DMS53 treated with DMSO at 0.1 percent for 48 hours (cell line): ENCODE results near the gene PMM2.
"Not testable (repeated sequence)": the region's sequence is repeated elsewhere in the genome, so short reads cannot be mapped to it uniquely, and the experiment has no call there.

ENCODE experiments used
- DNase-seq: peaks from one replicate; lab custom pipeline; 2025; ENCODE audit not compliant: unreplicated experiment; lab: John Stamatoyannopoulos, UW

PMM2 gene

DNA sequence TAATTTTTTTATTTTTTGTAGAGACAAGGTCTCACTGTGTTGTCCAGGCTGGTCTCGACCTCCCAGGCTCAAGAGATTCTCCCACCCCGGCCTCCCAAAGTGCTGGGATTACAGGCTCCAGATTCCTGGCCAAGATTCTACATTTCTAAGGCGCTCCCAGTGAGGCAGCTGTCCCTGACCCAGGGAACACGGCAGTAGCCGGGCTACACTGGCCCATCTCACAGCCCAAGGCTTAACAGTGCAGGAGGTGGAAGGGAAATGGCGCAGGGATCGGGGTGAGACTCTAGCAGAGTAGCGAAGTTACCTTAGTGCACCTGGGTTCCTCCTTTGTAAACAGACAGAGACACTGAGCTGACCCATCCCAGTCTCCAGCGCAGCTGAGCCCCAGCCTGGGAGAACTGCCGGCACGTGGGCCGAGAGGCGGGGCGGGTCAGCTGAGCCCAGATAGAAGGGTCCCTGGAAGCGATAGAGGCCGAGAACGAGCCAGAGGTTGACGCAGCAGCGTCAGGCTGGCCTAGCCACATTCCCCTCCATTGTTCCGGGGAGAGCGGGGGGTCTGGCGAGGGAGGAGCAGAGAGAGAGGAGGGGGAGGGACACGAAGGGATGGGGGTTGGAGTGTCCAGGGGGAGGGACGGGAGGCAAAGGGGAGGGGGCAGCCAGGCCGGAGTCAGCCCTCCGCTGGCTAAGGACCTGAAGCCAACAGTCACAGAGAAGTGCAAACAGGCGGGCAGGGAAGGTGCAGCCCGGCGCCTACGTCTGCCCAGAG is 68.7 kb downstream of the PMM2 start:
- DNase-seq = no peak

DNA sequence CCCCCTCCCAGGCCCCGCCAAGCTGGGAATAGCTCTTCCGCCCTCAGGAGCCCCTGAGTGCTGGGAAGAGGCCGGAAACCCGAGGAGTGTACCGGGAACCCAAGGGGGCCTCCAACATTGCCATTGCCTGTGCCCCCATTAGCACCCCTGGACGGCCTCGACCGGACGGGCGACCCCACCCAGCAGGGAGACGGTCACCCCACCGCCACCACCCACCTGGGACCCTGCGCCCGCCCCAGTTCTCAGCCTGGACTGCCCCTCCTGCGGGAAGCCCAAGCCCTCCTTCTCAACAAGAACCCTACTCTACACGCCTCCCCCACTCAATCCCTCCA is 69.2 kb downstream of the PMM2 start:
- DNase-seq = no peak

GRCh38 chr16:8867216-8867931 is 69.7 kb downstream of the PMM2 start:
- DNase-seq = no peak

GRCh38 chr16:8867932-8868415 is 70.3 kb downstream of the PMM2 start:
- DNase-seq = no peak

DNA sequence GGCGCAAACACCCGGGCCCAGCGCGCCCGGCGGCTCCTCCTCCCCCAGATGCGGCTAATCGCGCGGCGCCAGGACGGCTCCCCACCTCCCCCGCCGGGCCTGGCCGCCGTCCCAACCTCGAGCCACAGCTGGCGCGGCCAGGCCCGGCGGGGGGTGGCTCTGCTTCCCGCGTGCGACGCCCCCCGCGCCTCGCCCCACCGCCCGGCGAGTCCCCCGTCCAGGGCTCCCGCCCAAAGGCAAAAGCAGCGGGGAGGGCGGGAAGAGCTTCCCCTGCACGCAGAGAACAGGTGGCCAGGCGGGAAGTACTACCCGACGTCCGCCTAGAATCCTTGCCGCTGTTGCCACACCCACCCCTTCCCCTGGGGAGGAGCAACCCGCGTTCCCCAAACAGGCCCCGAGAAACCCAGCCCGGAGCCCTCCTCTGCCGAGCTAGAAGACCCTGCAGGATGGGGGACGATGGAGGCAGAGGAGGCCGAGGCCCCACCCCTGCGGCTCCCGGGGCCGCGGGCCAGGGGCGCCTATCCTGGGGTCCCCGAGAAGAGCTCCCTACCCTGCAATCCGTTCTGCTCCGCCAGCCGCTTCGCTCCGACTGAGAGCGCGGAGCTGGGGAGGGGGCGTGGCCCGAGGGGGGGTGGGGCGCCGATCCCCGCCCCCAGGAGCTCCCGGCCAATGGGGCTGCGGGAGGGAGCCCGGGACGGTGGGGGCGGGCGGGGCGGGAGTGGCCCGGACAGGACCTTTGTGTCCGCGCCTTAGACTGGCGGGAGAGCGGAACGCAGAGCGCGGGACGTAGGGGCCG is 71.0 kb downstream of the PMM2 start, which contains the start of gene CARHSP1:
Gene CARHSP1, minus strand, starts transcription at position 591 of the 796 bp plus-strand sequence. CDS start 9,678 bp downstream, outside the sequence.
- DNase-seq = peak; percentile 69

- no peak for DNase-seq
Observed at GRCh38 chr16:8869212-8869987, 71.8 kb downstream of the PMM2 start.

GRCh38 chr16:8869988-8870241 is 72.3 kb downstream of the PMM2 start:
- not testable (repeated sequence) for DNase-seq

DNA sequence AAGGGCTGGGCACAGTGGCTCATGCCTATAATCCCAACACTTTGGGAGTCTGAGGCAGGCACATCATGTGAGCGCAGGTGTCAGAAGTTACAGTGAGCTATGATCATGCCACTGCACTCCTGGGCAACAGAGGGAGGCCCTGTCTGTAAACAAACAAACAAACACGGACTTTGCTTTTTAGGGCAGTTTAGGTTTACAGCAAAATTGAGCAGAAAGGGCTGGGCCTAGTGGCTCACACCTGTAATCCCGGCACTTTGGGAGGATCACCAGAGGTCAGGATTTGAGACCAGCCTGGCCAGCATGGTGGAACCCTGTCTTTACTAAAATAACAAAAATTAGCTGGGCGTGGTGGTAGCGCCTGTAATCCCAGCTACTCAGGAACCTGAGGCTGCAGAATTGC is 74.4 kb downstream of the PMM2 start:
- no peak for DNase-seq

DNA sequence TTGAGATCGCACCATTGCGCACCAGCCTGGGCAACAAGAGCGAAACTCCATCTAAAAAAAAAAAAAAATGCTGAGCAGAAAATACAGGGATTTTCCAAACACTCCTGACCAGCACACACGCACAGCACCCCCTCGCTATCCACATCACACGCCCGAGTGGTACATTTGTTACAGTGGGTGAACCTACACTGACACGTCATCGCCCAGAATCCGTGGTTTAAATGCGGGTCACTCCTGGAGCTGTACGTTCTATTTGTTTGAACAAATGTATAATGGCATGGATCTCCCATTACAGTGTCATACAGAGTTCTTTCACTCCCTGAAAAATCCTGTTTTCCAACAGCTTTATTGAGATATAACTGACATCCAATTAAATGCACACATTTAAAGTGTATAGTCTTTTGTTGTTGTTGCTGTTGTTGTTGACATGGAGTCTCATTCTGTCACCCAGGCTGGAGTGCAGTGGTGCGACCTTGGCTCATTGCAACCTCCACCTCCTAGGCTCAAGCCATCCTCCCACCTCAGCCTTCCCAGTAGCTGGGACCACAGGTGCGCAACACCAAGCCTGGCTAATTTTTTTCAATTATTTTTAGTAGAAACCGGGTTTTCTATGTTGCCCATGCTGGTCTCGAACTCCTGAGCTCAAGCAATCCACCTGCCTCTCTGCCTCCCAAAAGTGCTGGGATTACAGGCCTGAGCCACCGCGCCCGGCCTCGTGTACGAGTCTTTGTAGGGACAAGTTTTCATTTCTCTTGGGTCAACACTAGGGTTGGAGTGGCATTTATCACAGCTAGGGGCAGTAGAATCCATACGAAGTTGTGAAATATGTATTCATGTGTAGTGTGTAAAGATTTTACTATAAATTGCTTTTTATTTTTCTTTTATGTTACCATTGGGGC is 75.6 kb downstream of the PMM2 start:
- no peak for DNase-seq

GRCh38 chr16:8873866-8874195 is 76.2 kb downstream of the PMM2 start:
- not testable (repeated sequence) for DNase-seq

GRCh38 chr16:8874388-8874787 is 76.7 kb downstream of the PMM2 start:
- no peak for DNase-seq

DNA sequence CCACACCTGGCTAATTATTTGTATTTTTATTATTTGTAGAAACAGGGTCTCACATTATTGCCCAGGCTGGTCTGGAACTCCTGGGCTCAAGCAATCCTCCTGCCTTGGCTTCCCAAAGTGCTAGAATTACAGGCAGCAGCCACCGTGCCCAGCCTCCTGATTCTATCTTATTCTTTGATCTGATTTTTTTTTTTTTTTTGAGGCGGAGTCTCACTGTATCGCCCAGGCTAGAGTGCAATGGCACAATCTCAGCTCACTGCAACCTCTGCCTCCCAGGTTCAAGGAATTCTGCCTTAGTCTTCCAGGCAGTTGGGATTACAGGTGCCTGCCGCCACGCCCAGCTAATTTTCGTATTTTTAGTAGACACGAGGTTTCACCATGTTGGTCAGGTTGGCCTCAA is 77.7 kb downstream of the PMM2 start:
- DNase-seq = not testable (repeated sequence)

GRCh38 chr16:8877894-8878522 is 80.4 kb downstream of the PMM2 start:
- no peak for DNase-seq

GRCh38 chr16:8878523-8878911 is 80.9 kb downstream of the PMM2 start:
- no peak for DNase-seq

DNA sequence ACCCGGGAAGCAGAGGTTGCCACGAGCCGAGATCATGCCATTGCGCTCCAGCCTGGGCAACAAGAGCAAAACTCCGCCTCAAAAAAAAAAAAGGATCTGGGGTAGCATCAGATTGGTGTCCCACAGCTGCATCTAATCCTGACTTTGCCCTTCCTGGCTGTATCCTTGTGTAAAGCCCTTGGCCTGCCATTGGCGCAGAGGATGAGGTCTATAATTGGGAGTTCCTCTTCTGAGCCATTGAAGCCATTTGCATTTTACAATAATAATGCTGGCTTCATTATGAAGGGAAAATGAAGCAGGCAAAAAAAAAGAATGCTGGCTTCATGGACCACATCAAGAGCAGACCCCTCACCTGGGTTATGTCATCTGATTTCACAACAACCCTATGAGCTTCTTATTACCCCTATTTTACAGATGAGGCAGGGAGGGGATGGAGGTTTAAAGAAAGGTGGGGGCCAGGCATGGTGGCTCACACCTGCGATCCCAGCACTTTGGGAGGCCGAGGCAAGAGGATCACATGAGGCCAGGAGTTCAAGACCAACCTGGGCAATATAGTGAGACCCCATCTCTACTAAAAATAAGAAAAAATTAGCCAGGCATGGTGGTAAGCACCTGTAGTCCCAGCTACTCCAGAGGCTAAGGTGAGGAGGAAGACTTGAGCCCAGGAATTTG is 83.3 kb downstream of the PMM2 start:
- no peak for DNase-seq

DNA sequence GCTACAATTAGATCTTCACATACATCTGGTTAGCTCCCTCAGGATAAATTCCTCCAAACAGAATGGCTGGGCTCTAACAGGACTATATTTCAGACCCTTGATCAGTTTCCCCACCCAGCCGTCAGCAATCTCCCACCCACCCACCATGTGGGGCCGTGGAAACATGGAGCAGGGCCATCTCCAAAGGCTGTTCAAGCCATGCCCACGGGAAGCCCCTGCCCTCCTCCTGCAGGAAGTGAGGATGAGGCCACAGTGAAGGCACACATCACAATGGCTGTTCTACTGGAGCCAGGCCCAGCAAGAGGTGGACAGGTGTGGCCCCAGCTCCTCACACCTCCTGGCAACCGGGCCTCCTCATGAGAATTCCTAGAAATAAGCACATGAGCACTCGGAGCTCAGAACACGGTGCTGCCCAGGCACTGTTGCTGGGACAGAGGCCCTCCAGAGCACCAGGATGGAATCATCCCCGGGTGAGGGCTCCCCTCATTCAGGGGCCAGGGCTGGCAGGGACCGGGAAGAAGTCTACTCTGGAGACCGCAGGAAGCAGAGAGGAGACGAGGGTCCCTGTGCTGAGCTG is 84.5 kb downstream of the PMM2 start, which contains the start of gene LITAFD:
Gene LITAFD, plus strand, starts transcription at position 311 of the 577 bp plus-strand sequence. CDS start 2,005 bp downstream, outside the sequence.
- DNase-seq = no peak

GRCh38 chr16:8882725-8883377 is 85.2 kb downstream of the PMM2 start:
- no peak for DNase-seq
